Cardiac muscle cell (in vitro differentiated cells and primary cell): ENCODE results near the gene TMEM225B. TPM values are rescaled to one million over a fixed set of nuclear protein-coding genes. Genes with fewer than 3 reads are reported as not detected.

Source experiments
- DNase-seq, 2 donors: peaks; one replicate each; pipeline versions ENCODE4 v3.0.0 to v3.0.0-alpha.2; 2010 to 2017; ENCODE audit warnings: low read depth in 1 of 2, low spot score in 1 of 2
- H3K27ac ChIP-seq: fragments of 200-600 bp; sonication (generic); 2 replicates; pipeline ENCODE4 v1.5.1; 2016
- H3K27me3 ChIP-seq: fragments of 200-600 bp; sonication (generic); 2 replicates; pipeline ENCODE4 v1.6.0; 2016; ENCODE audit warnings: control low read depth
- H3K36me3 ChIP-seq: fragments of 200-600 bp; sonication (generic); 2 replicates; pipeline ENCODE4 v1.5.1; 2016; ENCODE audit warnings: control low read depth
- H3K4me1 ChIP-seq: fragments of 200-600 bp; sonication (generic); 2 replicates; pipeline ENCODE4 v1.8.1; 2017; ENCODE audit warnings: low read depth, mild to moderate bottlenecking, mixed run types
- H3K4me3 ChIP-seq: fragments of 200-600 bp; sonication (generic); 2 replicates; pipeline ENCODE4 v1.5.1; 2016; ENCODE audit warnings: mild to moderate bottlenecking
- H3K9me3 ChIP-seq: fragments of 200-600 bp; sonication (generic); 2 replicates; pipeline ENCODE4 v1.5.1; 2017; ENCODE audit warnings: low read depth, mild to moderate bottlenecking, control low read depth
- CTCF ChIP-seq: IDR thresholded peaks from 2 replicates; pipeline ENCODE4 v1.5.1; 2012; ENCODE audit warnings: low read depth, mild to moderate bottlenecking, low read length
- polyA plus RNA-seq: library from polyadenylated mRNA; unstranded; fragments of >200 nt; fragmentation: Nextera tagmentation; extraction: Ambion mirVana; gene quantifications from 2 replicates; pipeline ENCODE4 v1.2.1, GENCODE V29; 2016
- total RNA-seq: library from RNA; depleted of rRNA; stranded (reverse); fragments of >200 nt; gene quantifications from 2 replicates; pipeline ENCODE4 v1.2.3, GENCODE V29; 2016

TMEM225B gene
- total and polyA plus RNA-seq, 2 experiments from 2014 or later, result 0.17 to 2.3 TPM

DNA sequence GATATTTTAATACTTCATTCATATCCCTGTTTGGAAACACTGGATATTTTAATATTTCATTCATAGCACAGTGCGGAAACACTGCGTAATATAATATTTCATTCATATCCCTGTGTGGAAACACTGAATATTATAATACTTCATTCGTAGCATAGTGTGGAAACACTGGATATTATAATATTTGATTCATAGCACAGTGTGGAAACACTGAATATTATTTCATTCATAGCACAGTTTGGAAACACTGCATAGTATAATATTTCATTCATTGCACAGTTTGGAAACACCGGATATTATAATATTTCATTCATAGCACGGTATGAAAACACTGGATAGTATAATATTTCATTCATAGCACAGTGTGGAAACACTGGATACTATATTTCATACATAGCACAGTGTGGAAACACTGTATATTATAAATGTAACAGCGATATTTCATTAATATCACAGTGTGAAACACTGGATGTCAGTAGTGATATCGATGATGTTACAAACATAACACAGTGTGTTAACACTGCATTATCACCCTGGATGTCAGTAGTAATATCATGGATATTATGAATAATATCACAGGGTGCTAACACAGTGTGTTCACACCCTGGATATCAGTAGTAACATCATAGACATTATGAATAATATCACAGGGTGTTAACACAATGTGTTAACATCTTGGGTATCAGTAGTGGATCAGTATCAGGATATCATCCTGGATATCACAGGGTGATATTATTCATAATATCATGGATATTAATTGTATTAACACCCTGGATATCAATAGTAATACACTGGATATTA, 2.9 kb upstream of the TMEM225B start:
- no peaks in the 10 kb centered on the region for H3K27me3 ChIP-seq
- no peak for TF ChIP-seq CTCF
- no peaks in the 10 kb centered on the region for H3K36me3 ChIP-seq
- H3K4me3 ChIP-seq, result no peak overlapping the region
- H3K9me3 ChIP-seq, result peaks cover 3% of the 10 kb centered on the region
- H3K27ac ChIP-seq, result no peak overlapping the region
- no peaks in the 10 kb centered on the region for H3K4me1 ChIP-seq
- no peak for DNase-seq

DNA sequence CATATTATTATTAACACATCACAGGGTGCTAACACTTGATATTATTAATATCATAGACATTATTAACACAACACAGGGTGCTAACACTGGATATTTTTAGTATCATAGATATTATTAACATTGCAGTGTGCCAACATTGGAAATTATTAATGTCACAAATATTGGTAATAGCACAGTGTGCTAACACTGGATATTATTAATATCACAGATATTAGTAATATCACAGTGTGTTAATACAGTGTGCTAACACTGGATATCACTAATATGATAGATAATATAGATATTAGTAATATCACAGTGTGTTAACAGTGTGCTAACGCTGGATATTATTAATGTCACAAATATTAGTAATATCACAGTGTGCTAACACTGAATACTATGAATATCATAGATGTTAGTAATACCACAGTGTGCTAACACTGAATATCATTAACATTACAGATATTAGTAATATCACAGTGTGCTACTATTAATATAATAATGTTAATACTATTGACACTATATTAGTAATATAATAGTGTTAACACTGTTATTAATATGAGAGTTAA, 1.6 kb upstream of the TMEM225B start:
- no peak for DNase-seq
- no peak for TF ChIP-seq CTCF
- Histone ChIP-seq H3K4me3 (no peak overlapping the region), H3K27ac (no peak overlapping the region), H3K36me3 (no peaks in the 10 kb centered on the region), H3K9me3 (no peaks in the 10 kb centered on the region), H3K27me3 (no peaks in the 10 kb centered on the region), H3K4me1 (no peaks in the 10 kb centered on the region)

GRCh38 chr7:99599836-99600235, 1.8 kb downstream of the TMEM225B start:
- no peak for TF ChIP-seq CTCF
- Histone ChIP-seq H3K27me3 (no peaks in the 10 kb centered on the region), H3K36me3 (no peaks in the 10 kb centered on the region), H3K4me1 (no peaks in the 10 kb centered on the region), H3K4me3 (no peak overlapping the region), H3K27ac (no peak overlapping the region), H3K9me3 (no peaks in the 10 kb centered on the region)
- DNase-seq, result no peak

- DNase-seq, result no peak
- no peaks in the 10 kb centered on the region for H3K27me3 ChIP-seq
- no peaks in the 10 kb centered on the region for H3K36me3 ChIP-seq
- no peak overlapping the region for H3K4me3 ChIP-seq
- no peaks in the 10 kb centered on the region for H3K4me1 ChIP-seq
- TF ChIP-seq CTCF, result no peak
- H3K27ac ChIP-seq, result no peak overlapping the region
- H3K9me3 ChIP-seq, result no peaks in the 10 kb centered on the region
These were observed 3.7 kb downstream of the TMEM225B start for GRCh38 chr7:99601656-99602310.

DNA sequence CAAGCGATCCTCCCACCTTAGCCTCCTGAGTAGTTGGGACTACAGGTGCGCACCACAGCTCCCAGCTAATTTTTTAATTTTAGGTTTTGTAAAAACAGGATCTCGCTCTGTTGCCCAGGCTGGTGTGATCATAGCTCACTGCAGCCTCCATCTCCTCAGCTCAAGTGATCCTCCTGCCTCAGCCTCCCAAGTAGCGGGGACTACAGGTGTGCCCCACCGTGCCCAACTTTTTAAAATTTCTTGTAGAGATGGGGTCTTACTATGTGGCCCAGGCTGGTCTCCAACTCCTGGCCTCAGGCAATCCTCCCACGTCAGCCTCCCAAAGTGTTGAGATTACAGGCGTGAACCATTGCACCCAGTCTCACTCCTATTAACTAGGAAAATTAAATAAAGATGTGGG, 7.5 kb downstream of the TMEM225B start:
- H3K4me3 ChIP-seq, result no peak overlapping the region
- DNase-seq, result no peak
- no peak for TF ChIP-seq CTCF

More for the DNA sequence above, 7.5 kb downstream of the TMEM225B start:
- Histone ChIP-seq H3K9me3 (no peaks in the 10 kb centered on the region), H3K27me3 (no peaks in the 10 kb centered on the region), H3K4me1 (no peaks in the 10 kb centered on the region), H3K27ac (no peak overlapping the region), H3K36me3 (no peaks in the 10 kb centered on the region)
